ENCODE measurements around the gene TLE4. TPM values are rescaled to one million over a fixed set of nuclear protein-coding genes. Genes with fewer than 3 reads are reported as not detected.

The TLE4 gene
- total RNA-seq, 3 donors from 2014 or later = 25.0 to 47.0 (median 35.1) TPM

GRCh38 chr9:79662537-79662956, 90.8 kb downstream of the TLE4 start:
- no peak for DNase-seq (ENCODE audit: low spot score in 2 of 2)
- Histone ChIP-seq H3K27me3 (no peaks in the 10 kb centered on the region), H3K36me3 (no peaks in the 10 kb centered on the region), H3K4me3 (peak overlapping the region in 1 of 3 donors; percentile 1), H3K9me3 (no peaks in the 10 kb centered on the region), H3K4me1 (no peaks in the 10 kb centered on the region), H3K27ac (peak overlapping the region; percentile 3 to 50)
- TF ChIP-seq POLR2A (IDR thresholded peaks at IDR 0.05) (no peak), CTCF (IDR thresholded peaks at IDR 0.05) (no peak), POLR2AphosphoS5 (IDR thresholded peaks at IDR 0.05) (no peak)
- intact Hi-C loops (cut with DNase I; ENCODE audit: low total_unique reads) = no loop called here

GRCh38 chr9:79663300-79663699, 91.5 kb downstream of the TLE4 start:
- Histone ChIP-seq H3K9me3 (no peaks in the 10 kb centered on the region), H3K36me3 (no peaks in the 10 kb centered on the region), H3K27me3 (no peaks in the 10 kb centered on the region), H3K4me3 (peak overlapping the region in 1 of 3 donors; percentile 1), H3K27ac (peak overlapping the region in 1 of 2 donors; percentile 50), H3K4me1 (no peaks in the 10 kb centered on the region)
- TF ChIP-seq CTCF (IDR thresholded peaks at IDR 0.05) (no peak), POLR2A (IDR thresholded peaks at IDR 0.05) (no peak), POLR2AphosphoS5 (IDR thresholded peaks at IDR 0.05) (no peak)
- intact Hi-C loops (cut with DNase I; ENCODE audit: low total_unique reads) = no loop called here
- no peak for DNase-seq (ENCODE audit: low spot score in 2 of 2)

- no peaks in the 10 kb centered on the region for H3K27me3 ChIP-seq
- TF ChIP-seq POLR2AphosphoS5 (IDR thresholded peaks at IDR 0.05) = no peak
- TF ChIP-seq POLR2A (IDR thresholded peaks at IDR 0.05) = no peak
- no peak for TF ChIP-seq CTCF (IDR thresholded peaks at IDR 0.05)
- intact Hi-C loops (cut with DNase I; ENCODE audit: low total_unique reads) = no loop called here
- no peaks in the 10 kb centered on the region for H3K4me1 ChIP-seq
- no peak for DNase-seq (ENCODE audit: low spot score in 2 of 2)
- no peak overlapping the region for H3K4me3 ChIP-seq
- no peaks in the 10 kb centered on the region for H3K9me3 ChIP-seq
- H3K36me3 ChIP-seq = no peaks in the 10 kb centered on the region
- H3K27ac ChIP-seq = no peak overlapping the region
These were observed 92.1 kb downstream of the TLE4 start for GRCh38 chr9:79663878-79664277.

- DNase-seq (ENCODE audit: low spot score in 2 of 2) = no peak
- H3K4me3 ChIP-seq = no peak overlapping the region
- intact Hi-C loops (cut with DNase I; ENCODE audit: low total_unique reads) = no loop called here
- no peaks in the 10 kb centered on the region for H3K27me3 ChIP-seq
- H3K9me3 ChIP-seq = no peaks in the 10 kb centered on the region
- no peaks in the 10 kb centered on the region for H3K36me3 ChIP-seq
- TF ChIP-seq CTCF (IDR thresholded peaks at IDR 0.05) (no peak), POLR2AphosphoS5 (IDR thresholded peaks at IDR 0.05) (no peak), POLR2A (IDR thresholded peaks at IDR 0.05) (no peak)
- H3K27ac ChIP-seq = no peak overlapping the region
- H3K4me1 ChIP-seq = no peaks in the 10 kb centered on the region
These were observed 92.6 kb downstream of the TLE4 start for GRCh38 chr9:79664375-79664831.

GRCh38 chr9:79665369-79665768, 93.6 kb downstream of the TLE4 start:
- TF ChIP-seq POLR2A (IDR thresholded peaks at IDR 0.05) (no peak), CTCF (IDR thresholded peaks at IDR 0.05) (no peak), POLR2AphosphoS5 (IDR thresholded peaks at IDR 0.05) (no peak)
- intact Hi-C loops (cut with DNase I; ENCODE audit: low total_unique reads) = no loop called here
- H3K4me1 ChIP-seq = no peaks in the 10 kb centered on the region

More at GRCh38 chr9:79665369-79665768, 93.6 kb downstream of the TLE4 start:
- H3K36me3 ChIP-seq = no peaks in the 10 kb centered on the region
- no peak overlapping the region for H3K4me3 ChIP-seq
- no peak overlapping the region for H3K27ac ChIP-seq
- no peaks in the 10 kb centered on the region for H3K9me3 ChIP-seq
- no peak for DNase-seq (ENCODE audit: low spot score in 2 of 2)
- H3K27me3 ChIP-seq = no peaks in the 10 kb centered on the region

All from breast epithelium (tissue), 4 donors.